A172 (cell line): Measurements from ENCODE around the gene VIM. TPM values are rescaled to one million over a fixed set of nuclear protein-coding genes. Genes with fewer than 3 reads are reported as not detected.
"Not testable (repeated sequence)": the region's sequence is repeated elsewhere in the genome, so short reads cannot be mapped to it uniquely, and the experiment has no call there.

Source experiments
- DNase-seq: peaks from one replicate; pipeline ENCODE4 v3.0.0-alpha.2; 2015; ENCODE audit warnings: low spot score
- total RNA-seq: library from RNA; depleted of rRNA; stranded (reverse); fragments of >200 nt; shearing (Covaris generic); gene quantifications from 2 replicates; pipeline ENCODE4 v1.2.3, GENCODE V29; 2014; rRNA removed

VIM gene
- total RNA-seq, 1 experiment from 2014 or later: 5,299 TPM

DNA sequence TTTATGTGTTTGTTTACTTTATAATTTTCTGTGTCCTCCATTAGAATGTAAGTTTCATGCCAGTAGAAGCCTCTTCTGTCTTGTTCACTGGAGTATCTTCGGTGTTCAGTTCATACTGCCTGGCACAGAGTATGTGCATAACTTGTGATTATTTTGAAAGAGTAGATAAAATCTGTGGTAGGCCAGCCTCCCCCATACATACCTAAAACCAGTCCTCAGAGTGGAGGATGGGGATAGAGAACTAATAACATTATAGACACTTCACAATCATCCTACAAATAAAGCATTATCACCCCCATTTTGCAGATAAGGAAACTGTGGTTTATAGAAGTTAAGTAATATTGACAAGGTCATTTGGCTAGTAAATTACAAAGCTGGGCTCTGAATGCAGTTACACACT is 28.0 kb downstream of the VIM start:
- no peak for DNase-seq

DNA sequence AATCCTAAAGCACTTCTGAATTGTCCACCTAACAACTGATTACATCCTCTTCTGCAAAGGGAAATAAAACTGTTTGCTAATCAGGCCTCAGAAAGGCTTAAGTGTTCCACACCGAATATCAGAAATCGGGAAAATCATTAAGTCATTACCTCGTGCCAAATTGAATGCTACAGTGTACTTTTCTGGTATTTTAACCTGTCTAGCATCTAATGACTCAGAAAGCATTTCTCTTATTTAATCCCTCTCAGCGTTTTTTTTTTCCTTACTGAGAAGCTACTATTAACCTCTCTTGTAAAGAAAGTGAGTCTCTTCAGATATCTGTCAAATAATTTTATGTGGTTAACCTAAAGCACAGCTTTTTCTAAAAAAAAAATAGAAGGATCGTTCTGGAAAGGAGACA is 28.6 kb downstream of the VIM start:
- DNase-seq: no peak

DNA sequence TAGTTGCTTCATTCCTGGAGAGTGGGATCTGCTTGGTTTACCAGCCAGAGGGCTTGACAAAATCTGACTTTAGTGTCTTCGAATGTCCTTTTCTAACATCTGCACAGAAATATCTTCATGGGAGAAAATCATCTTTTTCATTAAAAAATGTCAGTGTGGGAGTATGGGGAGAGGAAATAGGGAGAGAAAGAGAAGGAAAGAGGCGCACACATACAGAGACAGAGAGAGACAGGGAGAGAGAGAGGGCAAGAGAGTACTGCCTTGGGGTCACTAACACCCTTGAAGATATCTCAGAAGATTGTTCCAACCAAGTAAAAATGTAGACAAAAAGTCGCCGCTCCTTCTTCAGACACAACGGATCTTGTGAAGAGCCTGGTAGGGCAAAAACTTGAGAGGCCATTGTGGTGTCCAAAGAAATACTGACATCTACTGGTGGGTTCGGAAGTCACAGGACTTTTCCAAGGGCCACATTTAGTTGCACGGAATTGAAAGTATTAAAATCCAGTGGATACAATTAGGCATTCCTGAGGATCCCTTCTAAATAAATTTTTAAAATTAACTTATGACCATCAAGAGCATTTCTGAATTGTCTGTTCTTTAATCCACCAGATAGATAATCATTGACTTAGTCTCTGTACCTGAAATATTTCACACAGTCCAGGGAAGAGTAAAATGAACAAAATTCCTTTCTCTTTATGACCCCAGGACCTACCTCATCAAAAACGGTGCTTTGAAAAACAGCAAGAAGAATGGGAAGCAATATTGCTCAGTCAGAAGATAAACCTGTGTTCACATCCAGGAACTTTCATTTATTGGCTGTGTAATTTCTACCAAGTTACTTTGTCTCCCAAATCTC is 29.7 kb downstream of the VIM start:
- peak; percentile 69 for DNase-seq

- no peak for DNase-seq
Measured at GRCh38 chr10:17262502-17262901, 34.5 kb downstream of the VIM start.

- no peak for DNase-seq
Measured at GRCh38 chr10:17263580-17263979, 35.5 kb downstream of the VIM start.

DNA sequence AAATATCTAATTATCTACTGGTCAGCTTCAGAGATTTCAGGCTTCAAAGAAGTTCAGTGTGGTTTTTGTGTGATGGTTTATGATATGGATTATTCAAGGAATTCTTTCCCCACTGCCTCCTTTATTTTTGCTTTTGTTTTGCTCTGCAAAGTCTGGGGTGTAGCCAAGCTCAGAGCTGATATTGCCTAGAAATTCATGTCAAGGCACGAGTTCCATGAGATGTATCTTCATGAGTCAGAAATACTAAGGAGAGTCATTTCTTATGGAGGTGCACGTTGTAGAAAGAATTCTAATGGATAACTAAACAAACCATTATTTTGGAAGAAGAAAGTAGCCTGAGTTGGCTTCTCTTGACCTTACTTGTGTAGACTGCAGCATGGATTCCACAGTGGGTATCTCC is 37.4 kb downstream of the VIM start:
- DNase-seq: no peak

- DNase-seq: not testable (repeated sequence)
Measured at GRCh38 chr10:17266549-17266948, 38.5 kb downstream of the VIM start.

DNA sequence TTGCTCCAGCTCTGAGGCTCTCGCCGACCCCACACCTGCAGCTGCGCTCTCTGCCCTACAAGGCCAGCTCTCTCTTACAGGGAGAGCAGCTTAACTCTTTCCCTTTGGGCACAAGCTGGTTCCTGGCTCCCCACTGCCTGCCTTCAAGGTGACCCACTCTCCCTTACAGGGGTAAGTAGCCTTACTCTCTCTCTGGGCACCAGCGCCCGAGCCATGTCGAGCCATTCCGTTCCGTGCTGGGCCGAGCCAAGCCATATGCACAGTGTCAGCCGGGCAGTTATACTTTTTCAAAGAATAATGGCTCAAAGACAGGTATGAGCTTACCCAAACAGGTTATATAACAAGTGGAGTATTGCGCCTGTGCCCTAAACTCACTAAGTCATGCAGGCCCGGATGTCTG is 44.6 kb downstream of the VIM start:
- DNase-seq: no peak

DNA sequence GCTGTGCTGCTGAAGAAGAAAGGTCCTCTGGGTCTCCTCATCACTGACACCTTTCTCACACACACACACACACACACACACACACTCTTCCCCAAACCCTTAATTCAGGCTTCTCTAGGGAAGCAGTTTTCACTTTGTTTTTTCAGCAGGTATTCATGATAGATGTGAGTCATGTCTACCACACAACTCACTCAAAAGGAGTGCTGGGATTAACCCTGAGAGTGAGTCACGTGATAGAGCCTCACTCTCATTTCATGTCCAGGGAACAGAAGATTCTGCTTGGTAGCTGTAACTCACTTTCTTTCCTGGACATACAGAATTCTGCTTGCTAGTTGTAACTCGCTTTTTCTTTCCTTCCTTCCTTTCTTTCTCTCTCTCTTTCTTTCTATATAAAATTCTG is 45.4 kb downstream of the VIM start:
- peak; percentile 63 for DNase-seq

DNA sequence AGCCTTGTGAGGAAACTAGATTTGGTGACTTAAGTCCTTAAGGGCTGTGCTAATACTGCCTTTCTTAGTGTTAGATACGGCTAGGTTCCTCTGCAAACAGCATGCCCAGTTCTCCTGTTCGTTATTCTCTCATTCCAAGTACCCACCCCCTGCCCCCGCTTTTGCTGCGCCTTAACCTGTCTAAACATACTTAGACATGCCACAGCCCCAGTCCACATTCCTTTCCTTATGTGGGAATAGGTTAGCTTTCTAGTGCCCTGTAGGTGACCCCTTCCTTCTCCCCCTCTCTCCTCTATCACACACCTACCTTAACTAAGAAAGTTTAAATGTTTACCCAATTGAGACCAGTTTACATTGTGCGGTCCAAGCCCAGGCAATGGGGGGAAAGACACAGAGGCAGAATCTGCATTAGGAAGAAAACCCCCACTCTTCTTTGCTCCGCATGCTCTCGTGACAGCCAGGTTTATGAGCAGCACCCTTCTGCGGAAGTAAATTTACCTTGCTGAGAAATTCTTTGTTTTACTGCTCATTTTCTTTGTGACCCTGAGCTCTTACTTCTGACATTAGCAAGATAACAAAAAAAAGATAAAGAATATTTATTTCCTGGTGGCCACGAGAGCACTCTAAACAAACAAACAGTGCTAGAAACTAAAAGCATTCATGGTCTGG is 48.8 kb downstream of the VIM start:
- no peak for DNase-seq

DNA sequence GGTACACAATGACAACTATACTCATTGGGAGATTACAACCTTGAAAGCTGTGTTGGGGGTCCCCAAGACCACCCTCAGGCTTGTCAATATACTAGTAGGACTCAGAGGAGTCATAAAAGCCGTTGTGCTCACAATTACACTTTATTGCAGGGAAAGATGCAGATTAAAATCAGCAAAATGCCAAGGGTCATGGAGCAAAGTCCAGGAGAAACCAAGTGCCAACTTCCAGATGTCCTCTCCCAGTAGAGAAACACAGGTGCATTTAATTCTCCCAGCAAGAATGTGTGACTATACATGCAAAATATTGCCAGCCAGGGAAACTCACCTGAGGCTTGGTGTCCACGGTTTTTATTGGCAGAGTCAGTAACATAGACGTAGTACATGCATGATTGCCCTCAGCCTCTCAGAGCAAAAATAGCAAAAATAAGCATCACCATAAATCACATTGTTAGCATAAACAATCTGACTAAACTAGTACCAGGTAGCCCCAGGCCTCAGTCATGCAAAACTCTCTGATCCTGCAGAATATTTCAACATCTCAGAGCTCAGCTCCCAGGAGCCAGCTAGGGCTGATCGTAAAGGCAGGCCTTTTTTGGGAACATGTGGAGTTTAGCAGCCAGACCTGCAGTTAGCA is 50.7 kb downstream of the VIM start:
- no peak for DNase-seq

GRCh38 chr10:17282311-17282710 is 54.3 kb downstream of the VIM start:
- no peak for DNase-seq

DNA sequence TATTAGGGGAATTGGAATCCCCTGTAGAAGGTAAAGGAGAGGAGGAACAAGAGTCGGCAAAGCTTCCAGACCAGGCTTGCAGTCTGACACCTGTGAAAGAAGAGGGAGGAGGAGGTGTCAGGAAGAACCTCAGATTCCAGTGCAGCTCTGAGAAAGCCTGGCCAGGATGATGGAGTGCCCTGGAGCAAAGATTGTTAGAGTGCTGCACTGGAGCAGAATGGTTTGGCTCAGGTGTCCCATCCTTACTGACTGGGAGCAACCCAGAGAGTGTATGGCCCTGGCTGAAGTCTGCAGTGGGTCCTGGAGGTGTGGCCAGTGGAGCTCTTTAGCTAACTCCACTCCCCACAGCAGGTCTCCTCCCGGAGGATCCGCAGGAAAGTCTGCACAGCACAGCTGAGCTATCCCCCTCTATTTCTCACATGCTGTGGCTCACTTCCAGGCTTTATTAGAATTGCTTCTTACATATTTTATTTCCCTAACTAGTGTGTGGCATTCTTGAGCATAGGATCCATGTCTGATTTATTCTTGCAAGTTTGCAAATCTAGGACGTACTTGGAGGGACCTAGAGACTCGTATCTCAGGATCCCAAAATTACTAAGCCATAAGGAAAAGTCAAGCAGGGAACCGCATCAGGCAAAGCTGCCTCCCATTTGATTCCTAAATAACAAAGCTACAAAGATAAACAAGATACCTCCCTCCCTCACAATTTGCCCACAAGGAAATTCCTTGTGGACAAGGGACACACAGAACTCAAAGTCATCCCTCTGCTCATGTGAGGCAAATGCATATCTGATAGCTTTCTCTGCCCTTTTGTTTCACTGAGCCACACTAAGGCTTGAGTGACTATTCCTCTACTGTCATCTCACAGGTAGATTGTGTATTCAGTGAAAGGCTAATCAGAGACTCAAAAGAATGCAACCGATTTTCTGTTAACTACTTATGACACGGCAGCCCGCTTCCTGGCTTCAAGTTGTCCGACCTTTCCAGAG is 58.8 kb downstream of the VIM start:
- no peak for DNase-seq

Other genes starting within 250 kb of the VIM start
- gene CUBN, start 98.4 kb upstream of the VIM start, total RNA-seq: 0.14 and 0.60 TPM in 2 replicates
- gene TRDMT1, start 26.6 kb upstream of the VIM start, total RNA-seq: 4.3 and 5.9 TPM in 2 replicates
- gene ST8SIA6, start 226.4 kb downstream of the VIM start, total RNA-seq: 1.00 and 1.2 TPM in 2 replicates